Panc1 (cell line): ENCODE results near the gene ZFAND2B. TPM values are rescaled to one million over a fixed set of nuclear protein-coding genes. Genes with fewer than 3 reads are reported as not detected.

Source experiments
- ATAC-seq: fragments of 200-7000 bp; cut with Tn5 transposase; 2 replicates; pipeline ENCODE4 v1.9.1; 2020; ENCODE audit warnings: mild to moderate bottlenecking, moderate library complexity
- BruUV-seq: library from RNA; stranded (reverse); fragments of 400-500 nt; replicated peaks from 2 replicates; lab custom pipeline; 2021; lab: Mats Ljungman, UMichigan
- CTCF ChIA-PET: fragments of 300-600 bp; sonication (Branson Sonifier 250); formaldehyde crosslinking; loops from one replicate; lab custom pipeline; 2022; ENCODE audit warnings: antibody characterized with exemption; lab: Charles Lee
- POLR2A ChIA-PET: fragments of 300-600 bp; sonication (Branson Sonifier 250); formaldehyde crosslinking; loops from one replicate; lab custom pipeline; 2022; ENCODE audit warnings: antibody characterized with exemption; lab: Charles Lee
- DNase-seq: peaks from one replicate; pipeline ENCODE4 v3.0.0-alpha.2; 2010; ENCODE audit warnings: low read depth, low spot score
- H3K27ac ChIP-seq: 2 replicates; pipeline ENCODE4 v1.5.1; 2011; ENCODE audit warnings: mild to moderate bottlenecking, low read length, inconsistent platforms
- H3K27me3 ChIP-seq: fragments of 200-500 bp; sonication (Bioruptor generic); 2 replicates; pipeline ENCODE4 v1.6.0; 2014; ENCODE audit warnings: low read length, inconsistent platforms; ENCODE audit not compliant: control insufficient read depth, insufficient read depth
- H3K36me3 ChIP-seq: fragments of 200-500 bp; sonication (Bioruptor generic); 2 replicates; pipeline ENCODE4 v1.5.1; 2014; ENCODE audit warnings: inconsistent platforms, mild to moderate bottlenecking, low read length, moderate library complexity; ENCODE audit not compliant: control insufficient read depth, insufficient read depth
- H3K4me1 ChIP-seq: 2 replicates; pipeline ENCODE4 v1.5.1; 2011; ENCODE audit warnings: inconsistent platforms, mild to moderate bottlenecking, low read length, moderate library complexity; ENCODE audit not compliant: control insufficient read depth, insufficient read depth
- H3K4me3 ChIP-seq, 2 experiments: 2 replicates each; pipeline ENCODE4 v1.5.1; 2011 to 2012; ENCODE audit warnings: low read depth in 2 of 2, low read length in 2 of 2, mild to moderate bottlenecking in 2 of 2, inconsistent platforms in 1 of 2, moderate library complexity in 1 of 2
- H3K9me3 ChIP-seq: fragments of 200-500 bp; sonication (Bioruptor generic); 2 replicates; pipeline ENCODE4 v1.5.1; 2014; ENCODE audit warnings: low read depth, mild to moderate bottlenecking, inconsistent platforms, low read length, moderate library complexity; ENCODE audit not compliant: control insufficient read depth, insufficient read depth
- CTCF ChIP-seq: fragments of 450-650 bp; IDR thresholded peaks from 2 replicates; pipeline ENCODE4 v1.5.1; 2017; ENCODE audit warnings: mild to moderate bottlenecking
- POLR2AphosphoS5 ChIP-seq: IDR thresholded peaks from 2 replicates; pipeline ENCODE4 v1.6.1; 2012; ENCODE audit warnings: mild to moderate bottlenecking, low read depth, low read length, moderate library complexity
- REST ChIP-seq, 2 experiments: IDR thresholded peaks; 2 replicates each; pipeline ENCODE4 v1.6.1; 2011 to 2012; ENCODE audit warnings: low read depth in 2 of 2, control low read depth in 1 of 2, low read length in 1 of 2, mild to moderate bottlenecking in 1 of 2, moderate library complexity in 1 of 2; ENCODE audit not compliant: insufficient read depth in 1 of 2
- SIN3A ChIP-seq: IDR thresholded peaks from 2 replicates; pipeline ENCODE4 v1.6.1; 2012; ENCODE audit warnings: low read depth, mild to moderate bottlenecking, low read length, moderate library complexity, borderline replicate concordance; ENCODE audit not compliant: insufficient read depth
- TCF7L2 ChIP-seq: IDR thresholded peaks from 2 replicates; pipeline ENCODE4 v1.6.1; 2011; ENCODE audit warnings: mild to moderate bottlenecking, low read depth, low read length, inconsistent platforms
- in situ Hi-C: cut with HindIII; loops from 2 replicates; pipeline ENCODE4 v1.10.0; 2016; ENCODE audit warnings: low sequenced_read_pairs, low pct_unique_long_range_greater_than_20kb
- intact Hi-C: fragments of 100-400 bp; cut with micrococcal nuclease; formaldehyde crosslinking; loops from one replicate; pipeline ENCODE4 v1.10.0; 2022; ENCODE audit not compliant: unreplicated experiment
- total RNA-seq: library from RNA; stranded (reverse); gene quantifications from one replicate; pipeline ENCODE4 v1.2.1, GENCODE V29; 2021; ENCODE audit not compliant: unreplicated experiment

ZFAND2B gene
- total RNA-seq, 1 experiment from 2014 or later: 43.2 TPM

- Histone ChIP-seq H3K27me3 (no peaks in the 10 kb centered on the region), H3K36me3 (no peaks in the 10 kb centered on the region; the same call in 1 of the 2 replicates), H3K4me1 (peaks cover 39% of the 10 kb centered on the region), H3K4me3 (peak within 1 kb of the TSS; percentile 84 to 94), H3K27ac (peak within 1 kb of the TSS; percentile 81), H3K9me3 (no peaks in the 10 kb centered on the region)
- ATAC-seq: peak; percentile 95
- ChIA-PET CTCF (interaction anchor here (1.2 kb wide), 1 partner anchor 17 kb away, joined by 6 read pairs; no protein-coding TSS in a partner anchor), POLR2A (interaction anchor here (0.5 to 1.5 kb wide), 8 partner anchors 9 to 325 kb away, joined by 3 to 11 read pairs (median 4); partner anchors contain the start of genes ANKZF1, ATG9A and TUBA4A)
- peak; percentile 62 for DNase-seq
- TF ChIP-seq SIN3A (peak; percentile 91; the same call in 1 of the 2 replicates), REST (IDR thresholded peaks at IDR 0.05; ENCODE audit: insufficient read depth in 1 of 2, low read depth in 2 of 2, low read length in 1 of 2) (0 out of 4 replicates have a peak, but pooled peaks of 1 of the 2 experiments have one; percentile 18), CTCF (no peak), POLR2AphosphoS5 (peak; percentile 96)
- in situ Hi-C loops (no loop called here), intact Hi-C loops (no loop called here)
- no TSS peak for BruUV-seq
These were observed 38.7 kb downstream of the ZFAND2B start, which contains the start of the genes GLB1L and STK16 for GRCh38 chr2:219245148-219245898. Gene GLB1L, minus strand, starts transcription at chr2:219245444. Its CDS starts 1,871 bp downstream, at chr2:219243573. Gene STK16, plus strand, starts transcription at chr2:219245479. Its CDS starts 521 bp downstream, at chr2:219246000.

- no TSS peak for BruUV-seq
- CTCF ChIA-PET: interaction anchor here (1.2 kb wide), 1 partner anchor 16 kb away, joined by 6 read pairs; no protein-coding TSS in a partner anchor
These were observed 39.3 kb downstream of the ZFAND2B start for GRCh38 chr2:219245899-219246230.

More at GRCh38 chr2:219245899-219246230, 39.3 kb downstream of the ZFAND2B start:
- ATAC-seq (no peak), DNase-seq (no peak)
- H3K4me1 ChIP-seq: peaks cover 39% of the 10 kb centered on the region
- H3K9me3 ChIP-seq: no peaks in the 10 kb centered on the region
- POLR2A ChIA-PET: interaction anchor here (0.5 to 1.5 kb wide), 4 partner anchors 16 to 325 kb away, joined by 4 to 11 read pairs (median 6); partner anchors contain the start of genes ANKZF1 and ATG9A
- H3K36me3 ChIP-seq: no peaks in the 10 kb centered on the region; the same call in 1 of the 2 replicates
- in situ Hi-C loops: no loop called here
- peak overlapping the region; percentile 84 to 94 for H3K4me3 ChIP-seq
- no peak for TF ChIP-seq POLR2AphosphoS5
- TF ChIP-seq SIN3A: no peak
- no peak for TF ChIP-seq REST (IDR thresholded peaks at IDR 0.05; ENCODE audit: insufficient read depth in 1 of 2, low read depth in 2 of 2, low read length in 1 of 2)
- TF ChIP-seq CTCF: no peak
- TF ChIP-seq TCF7L2: no peak
- intact Hi-C loops: no loop called here
- H3K27ac ChIP-seq: peak overlapping the region; percentile 81
- H3K27me3 ChIP-seq: no peaks in the 10 kb centered on the region
